Left ventricle myocardium superior (tissue), 1 donor: Measurements from ENCODE around the gene LBP. TPM values are rescaled to one million over a fixed set of nuclear protein-coding genes. Genes with fewer than 3 reads are reported as not detected.
"Not testable (repeated sequence)": the region's sequence is repeated elsewhere in the genome, so short reads cannot be mapped to it uniquely, and the experiment has no call there.

Source experiments
- ATAC-seq: fragments of 200-7000 bp; cut with Tn5 transposase; one replicate; pipeline ENCODE4 v1.9.1; 2020; ENCODE audit warnings: mild to moderate bottlenecking, moderate library complexity
- DNase-seq: peaks from one replicate; pipeline ENCODE4 v3.0.0-alpha.2; 2020
- intact Hi-C: fragments of 100-400 bp; cut with micrococcal nuclease; formaldehyde crosslinking; loops from one replicate; pipeline ENCODE4 v1.11.0; 2022
- long read RNA-seq: library from polyadenylated mRNA; unstranded; transcript quantifications from one replicate; pipeline ENCODE4 v2.0.0, GENCODE V29; 2021
- total RNA-seq: library from RNA; stranded (reverse); fragmentation: NEBNext Ultra II Directional; extraction: Animal tissue kit (Norgen Biotek cat#: 25700); gene quantifications from one replicate; pipeline ENCODE4 v1.2.1, GENCODE V29; 2021
- donor health status: DM: no; HTN: yes; CAD: no; lungs with severe emphysema.

LBP gene, protein sequence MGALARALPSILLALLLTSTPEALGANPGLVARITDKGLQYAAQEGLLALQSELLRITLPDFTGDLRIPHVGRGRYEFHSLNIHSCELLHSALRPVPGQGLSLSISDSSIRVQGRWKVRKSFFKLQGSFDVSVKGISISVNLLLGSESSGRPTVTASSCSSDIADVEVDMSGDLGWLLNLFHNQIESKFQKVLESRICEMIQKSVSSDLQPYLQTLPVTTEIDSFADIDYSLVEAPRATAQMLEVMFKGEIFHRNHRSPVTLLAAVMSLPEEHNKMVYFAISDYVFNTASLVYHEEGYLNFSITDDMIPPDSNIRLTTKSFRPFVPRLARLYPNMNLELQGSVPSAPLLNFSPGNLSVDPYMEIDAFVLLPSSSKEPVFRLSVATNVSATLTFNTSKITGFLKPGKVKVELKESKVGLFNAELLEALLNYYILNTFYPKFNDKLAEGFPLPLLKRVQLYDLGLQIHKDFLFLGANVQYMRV
- total RNA-seq: 0.25 TPM
- long read RNA-seq, partial matches to known transcripts: 0 of 2 reads
- long read RNA-seq, other reads (novel, unspliced or antisense): 1 of 2 reads

DNA sequence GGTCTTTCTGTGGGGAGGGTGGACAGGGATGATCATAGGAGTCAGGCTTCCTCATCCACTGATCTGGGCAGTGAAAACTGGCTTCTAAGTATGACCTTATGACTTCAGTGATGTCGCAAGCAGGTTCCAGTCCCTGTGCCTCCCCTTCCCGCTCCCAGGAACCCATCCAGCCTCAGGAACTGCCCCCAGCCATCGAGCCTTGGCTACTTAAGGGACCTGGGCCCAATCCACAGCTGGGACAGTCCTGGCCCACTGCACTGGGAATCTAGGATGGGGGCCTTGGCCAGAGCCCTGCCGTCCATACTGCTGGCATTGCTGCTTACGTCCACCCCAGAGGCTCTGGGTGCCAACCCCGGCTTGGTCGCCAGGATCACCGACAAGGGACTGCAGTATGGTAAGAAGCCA lies at the start of gene LBP:
TSS of gene LBP (plus strand) at position 236 of the 405 bp plus-strand sequence. CDS start at position 271, 35 bp downstream.
- ATAC-seq: no peak
- intact Hi-C loops: no loop called here
- no peak for DNase-seq

DNA sequence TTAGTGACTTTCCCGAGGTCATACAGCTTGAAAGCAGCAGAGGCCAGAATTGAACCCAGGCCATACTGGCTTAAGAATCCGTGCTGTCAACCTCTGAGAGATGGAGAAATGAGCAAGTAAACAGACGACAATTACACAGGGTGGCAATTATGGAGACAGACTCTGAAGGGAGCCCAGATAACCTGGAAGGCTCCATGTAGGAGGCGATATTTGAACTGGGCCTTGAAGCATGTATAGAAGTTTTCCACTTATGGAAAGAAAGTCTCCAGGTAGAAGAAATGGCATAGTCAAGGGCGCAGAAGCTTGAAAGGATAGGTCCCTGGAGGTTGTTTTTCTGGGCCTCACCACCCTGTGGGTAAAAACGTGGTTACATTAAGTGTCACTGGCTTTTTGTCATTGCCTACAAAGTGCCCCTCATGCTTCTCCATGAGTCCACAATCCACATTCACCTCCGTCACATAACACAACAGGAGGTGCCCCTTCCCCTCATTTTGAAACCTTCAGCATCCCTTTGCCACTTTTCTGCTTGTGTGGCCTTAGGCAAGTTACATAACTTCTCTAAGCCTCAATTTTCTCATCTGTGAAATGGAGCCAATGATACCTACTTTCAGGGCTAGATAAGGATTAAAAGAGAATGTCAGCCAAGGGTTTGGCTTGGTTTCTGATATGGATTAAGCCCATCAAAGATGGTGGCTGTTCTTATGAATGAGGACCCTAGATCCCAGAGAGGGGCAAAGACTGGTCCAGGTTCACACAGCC lies 48.2 kb upstream of the LBP start:
- DNase-seq (no peak), ATAC-seq (no peak)
- intact Hi-C loops: no loop called here

DNA sequence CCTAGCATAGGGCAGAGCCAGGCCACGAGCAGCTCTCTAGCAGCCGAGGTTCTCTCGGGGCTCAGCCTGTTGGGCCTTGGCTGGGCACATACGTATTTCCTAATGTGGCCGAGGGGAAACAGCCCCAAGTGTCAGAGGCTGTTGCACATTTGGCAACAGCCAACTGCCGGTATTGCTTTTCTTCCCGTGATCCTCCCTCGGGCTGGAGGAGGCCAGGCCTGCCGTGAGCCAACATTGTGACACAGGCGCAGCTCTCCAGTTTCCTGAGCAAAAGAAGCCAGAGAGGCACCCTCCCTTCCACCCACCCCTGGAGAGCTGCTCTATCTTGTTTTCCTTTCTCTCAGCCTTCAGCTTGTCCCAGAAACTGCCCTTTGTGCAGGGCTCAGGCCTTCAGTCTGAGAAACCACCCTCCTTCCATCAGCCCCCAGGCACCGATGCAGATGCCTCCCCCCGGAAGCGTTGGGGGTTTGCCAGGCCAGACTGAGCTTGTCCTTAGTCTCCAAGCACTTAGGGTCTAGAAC lies 47.5 kb upstream of the LBP start:
- ATAC-seq (peak; percentile 97), DNase-seq (peak; percentile 83)
- intact Hi-C loops: no loop called here

DNA sequence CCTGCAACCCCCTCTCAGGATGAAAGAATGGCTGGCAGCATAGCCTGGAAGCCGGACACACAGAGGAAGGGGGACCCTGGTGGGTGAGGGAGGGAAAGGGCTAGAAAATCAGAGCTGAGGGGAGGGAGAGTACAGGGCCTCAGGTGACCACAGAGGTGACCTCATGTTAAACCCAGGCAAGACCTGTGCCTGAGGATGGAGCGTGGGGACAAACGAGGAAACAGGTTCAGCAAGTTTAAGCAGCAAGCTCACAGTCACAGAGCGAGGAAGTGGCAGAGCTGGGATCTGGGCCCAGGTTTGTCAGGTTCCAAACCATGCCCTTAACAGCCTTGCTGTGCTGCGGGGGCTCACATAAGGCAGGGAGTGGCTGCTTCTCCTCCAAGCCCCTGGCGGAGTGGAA lies 46.3 kb upstream of the LBP start:
- ATAC-seq (no peak), DNase-seq (no peak)
- intact Hi-C loops: no loop called here

- DNase-seq: no peak
- intact Hi-C loops: no loop called here
- no peak for ATAC-seq
Measured at GRCh38 chr20:38300438-38300837, 45.8 kb upstream of the LBP start.

GRCh38 chr20:38301309-38301708 lies 45.0 kb upstream of the LBP start:
- no peak for ATAC-seq
- no peak for DNase-seq
- intact Hi-C loops: no loop called here

DNA sequence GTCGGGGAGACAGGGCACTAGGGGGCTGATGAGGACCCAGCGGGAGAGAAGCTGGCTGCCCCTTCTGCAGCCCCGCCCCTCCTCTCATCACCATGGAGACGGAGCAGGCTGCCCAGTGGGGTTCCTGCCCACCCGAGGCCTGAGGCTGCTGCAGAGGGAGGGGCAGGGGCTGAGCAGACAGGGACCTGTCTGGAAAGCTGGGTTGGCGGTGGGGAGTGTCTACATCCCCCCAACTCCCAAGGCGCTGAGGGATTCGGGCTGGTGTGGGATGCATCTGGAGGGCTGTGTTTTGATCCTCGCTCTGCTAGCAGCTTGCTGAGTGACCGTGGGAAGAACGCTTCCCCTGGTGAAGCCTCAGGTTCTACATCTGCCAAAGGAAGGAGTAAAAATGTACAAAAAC lies 43.5 kb upstream of the LBP start:
- intact Hi-C loops: no loop called here
- ATAC-seq (no peak), DNase-seq (no peak)

- DNase-seq: no peak
- intact Hi-C loops: no loop called here
- peak; percentile 24 for ATAC-seq
Measured at GRCh38 chr20:38303908-38304379, 42.3 kb upstream of the LBP start, which contains the start of gene BPI. Gene BPI, plus strand, starts transcription at chr20:38304156. Its CDS starts 68 bp downstream, at chr20:38304224.

DNA sequence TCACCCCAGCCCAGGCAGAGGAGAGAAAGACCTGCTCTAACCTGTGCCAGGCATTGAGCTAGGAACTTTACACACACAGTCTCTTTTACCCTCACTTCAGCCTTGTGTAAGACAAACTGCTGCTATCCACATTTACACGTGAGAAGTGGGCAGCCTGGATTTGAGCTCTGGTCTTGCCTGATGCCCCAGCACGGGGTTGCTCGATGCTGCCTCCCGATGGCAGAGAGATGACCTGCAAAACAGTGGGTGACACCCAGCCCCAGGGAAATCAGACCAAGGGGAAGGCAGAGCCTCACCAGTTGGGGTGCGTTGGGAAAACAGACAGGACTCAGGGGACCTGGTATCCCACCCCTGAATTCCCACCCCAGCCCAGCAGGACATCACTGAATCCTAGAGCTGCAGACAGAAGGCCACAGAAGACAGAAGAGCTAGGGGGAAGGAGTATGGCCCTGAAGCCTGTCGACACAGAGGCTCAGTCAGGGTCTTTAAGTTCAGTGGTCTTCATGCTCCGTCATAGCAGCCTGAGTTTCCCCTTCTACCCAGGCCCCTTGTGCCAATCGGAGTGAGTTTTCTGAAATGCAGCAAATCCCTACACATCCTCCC lies 41.3 kb upstream of the LBP start:
- peak; percentile 29 for ATAC-seq
- peak; percentile 54 for DNase-seq
- intact Hi-C loops: no loop called here

DNA sequence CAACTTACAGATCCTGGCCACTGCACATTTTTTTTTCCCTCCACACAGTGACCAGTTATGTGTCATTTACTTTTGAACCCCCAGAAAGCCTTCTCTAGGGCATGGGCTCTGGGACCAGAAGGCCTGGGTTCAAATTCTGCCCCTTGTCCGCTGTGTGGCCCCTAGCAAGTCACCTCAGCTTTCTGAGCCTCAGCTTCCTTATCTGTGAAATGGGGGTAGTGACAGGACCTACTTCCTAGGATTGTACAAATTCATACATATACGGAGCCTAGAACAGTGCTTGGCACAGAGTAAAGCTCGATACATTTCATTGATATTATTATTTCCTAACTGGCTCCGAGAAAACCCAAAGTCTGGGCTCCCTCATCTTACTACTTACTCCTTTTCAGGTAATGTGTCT lies 40.7 kb upstream of the LBP start:
- no peak for DNase-seq
- no peak for ATAC-seq
- intact Hi-C loops: no loop called here

DNA sequence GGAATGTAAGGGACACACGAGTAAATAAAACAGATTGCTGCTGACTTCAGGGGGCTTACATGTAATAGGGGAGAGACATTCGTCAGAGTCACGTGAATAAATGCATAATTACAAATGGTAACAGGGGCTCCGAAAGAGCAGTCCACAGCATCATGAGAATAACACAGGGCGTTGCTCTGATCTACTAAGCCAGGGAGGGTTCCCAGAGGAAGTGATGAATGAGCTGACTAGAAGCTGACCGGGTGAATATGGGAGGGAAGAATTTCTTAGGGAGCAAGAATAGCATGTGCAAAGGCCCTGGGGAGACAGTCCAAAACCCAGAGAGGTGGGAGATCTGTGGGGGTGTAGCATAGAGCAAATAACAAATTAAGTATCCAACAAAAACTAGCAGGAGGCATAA lies 39.9 kb upstream of the LBP start:
- intact Hi-C loops: no loop called here
- DNase-seq (no peak), ATAC-seq (no peak)

GRCh38 chr20:38307371-38308046 lies 38.8 kb upstream of the LBP start:
- DNase-seq: no peak
- ATAC-seq: no peak
- intact Hi-C loops: no loop called here

- DNase-seq (no peak), ATAC-seq (no peak)
- intact Hi-C loops: no loop called here
Measured at GRCh38 chr20:38308047-38308438, 38.2 kb upstream of the LBP start.

- intact Hi-C loops: no loop called here
- DNase-seq (no peak), ATAC-seq (no peak)
Measured at GRCh38 chr20:38308447-38308846, 37.8 kb upstream of the LBP start.

DNA sequence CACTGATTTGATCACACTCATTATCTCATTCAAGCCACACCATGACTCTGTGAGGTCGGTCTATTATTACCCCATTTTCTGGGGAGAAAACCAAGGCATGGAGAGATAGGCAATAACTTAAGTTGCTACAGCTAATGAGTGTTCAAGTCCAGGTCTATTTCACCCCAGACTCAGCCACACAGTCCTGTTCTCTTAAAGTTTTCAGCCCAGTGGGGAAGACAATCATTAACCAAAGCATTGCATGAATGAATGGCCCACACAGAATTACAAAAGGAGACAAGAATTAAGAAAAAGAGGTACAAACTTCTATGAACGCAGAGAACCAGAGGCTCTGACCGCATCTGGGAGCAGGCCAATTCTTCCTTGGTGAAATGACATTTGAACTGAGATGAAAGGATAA lies 35.2 kb upstream of the LBP start:
- intact Hi-C loops: no loop called here
- no peak for ATAC-seq

GRCh38 chr20:38311491-38311890 lies 34.8 kb upstream of the LBP start:
- intact Hi-C loops: no loop called here
- no peak for ATAC-seq

More for the DNA sequence above, 35.2 kb upstream of the LBP start:
- DNase-seq: no peak

DNA sequence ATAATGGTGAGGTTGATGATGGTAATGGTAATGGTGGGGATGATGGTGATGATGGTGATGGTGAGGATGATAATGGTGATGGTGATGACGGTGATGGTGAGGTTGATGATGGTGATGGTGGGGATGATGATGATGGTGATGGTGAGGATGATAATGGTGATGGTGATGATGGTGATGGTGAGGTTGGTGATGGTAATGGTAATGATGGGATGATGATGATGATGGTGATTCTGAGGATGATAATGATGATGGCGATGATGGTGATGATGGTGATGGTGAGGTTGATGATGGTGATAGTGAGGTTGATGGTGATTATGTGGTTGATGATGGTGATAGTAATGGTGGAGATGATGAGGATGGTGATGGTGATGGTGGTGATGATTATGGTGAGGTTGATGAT lies 32.6 kb upstream of the LBP start:
- ATAC-seq (no peak), DNase-seq (no peak)
- intact Hi-C loops: no loop called here

More at GRCh38 chr20:38311491-38311890, 34.8 kb upstream of the LBP start:
- no peak for DNase-seq

DNA sequence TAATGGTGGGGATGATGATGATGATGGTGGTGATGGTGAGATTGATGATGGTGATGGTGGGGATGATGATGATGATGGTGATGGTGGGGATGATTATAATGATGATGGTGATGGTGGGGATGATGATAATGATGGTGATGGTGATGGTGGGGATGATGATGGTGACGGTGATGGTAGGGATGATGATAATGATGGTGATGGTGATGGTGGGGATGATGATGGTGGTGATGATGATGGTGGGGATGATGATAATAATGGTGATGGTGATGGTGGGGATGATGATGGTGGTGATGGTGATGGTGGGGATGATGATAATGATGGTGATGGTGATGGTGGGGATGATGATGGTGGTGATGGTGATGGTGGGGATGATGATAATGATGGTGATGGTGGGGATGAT lies 31.9 kb upstream of the LBP start:
- DNase-seq, ATAC-seq, intact Hi-C loops: not testable (repeated sequence)
